ENCODE data around the gene HTRA3.

HTRA3 gene

GRCh38 chr4:8291036-8291682, 21.6 kb downstream of the HTRA3 start:
- no peak for DNase-seq

GRCh38 chr4:8291701-8292477, 22.3 kb downstream of the HTRA3 start:
- DNase-seq: no peak

GRCh38 chr4:8292478-8293107, 23.0 kb downstream of the HTRA3 start:
- DNase-seq: no peak

GRCh38 chr4:8293131-8293975, 23.8 kb downstream of the HTRA3 start:
- DNase-seq: no peak

- no peak for DNase-seq
These were observed 24.5 kb downstream of the HTRA3 start for GRCh38 chr4:8294036-8294435.

- no peak for DNase-seq
These were observed 25.2 kb downstream of the HTRA3 start for GRCh38 chr4:8294775-8295174.

GRCh38 chr4:8295471-8295870, 25.9 kb downstream of the HTRA3 start:
- DNase-seq: no peak

- no peak for DNase-seq
These were observed 26.9 kb downstream of the HTRA3 start for GRCh38 chr4:8296491-8296890.

GRCh38 chr4:8297141-8297601, 27.6 kb downstream of the HTRA3 start:
- no peak for DNase-seq

- DNase-seq: no peak
These were observed 28.3 kb downstream of the HTRA3 start for GRCh38 chr4:8297691-8298485.

- DNase-seq: no peak
These were observed 31.3 kb downstream of the HTRA3 start for GRCh38 chr4:8300832-8301231.

GRCh38 chr4:8301851-8302730, 32.5 kb downstream of the HTRA3 start:
- DNase-seq: no peak

- no peak for DNase-seq
These were observed 33.5 kb downstream of the HTRA3 start for GRCh38 chr4:8303081-8303480.

GRCh38 chr4:8303485-8304281, 34.1 kb downstream of the HTRA3 start:
- DNase-seq: peak in 1 of 51 donors; percentile 17

- DNase-seq: no peak
These were observed 35.5 kb downstream of the HTRA3 start for GRCh38 chr4:8304827-8305695.

GRCh38 chr4:8305851-8306471, 36.4 kb downstream of the HTRA3 start:
- DNase-seq: no peak

GRCh38 chr4:8306511-8307021, 37.0 kb downstream of the HTRA3 start:
- no peak for DNase-seq
